Osteoblast (primary cell): ENCODE data around the gene MYH7. TPM values are rescaled to one million over a fixed set of nuclear protein-coding genes. Genes with fewer than 3 reads are reported as not detected.

Experiments used
- DNase-seq: peaks from one replicate; pipeline ENCODE4 v3.0.0; 2011; ENCODE audit warnings: low spot score, mixed read lengths; ENCODE audit not compliant: insufficient read length; ENCODE audit errors: missing footprints
- H2AFZ ChIP-seq: 2 replicates; pipeline ENCODE4 v1.6.0; 2011; ENCODE audit warnings: mild to moderate bottlenecking, low read length
- H3K27ac ChIP-seq: 2 replicates; pipeline ENCODE4 v1.5.1; 2011; ENCODE audit warnings: mild to moderate bottlenecking, low read depth, low read length, moderate library complexity
- H3K27me3 ChIP-seq: 2 replicates; pipeline ENCODE4 v1.6.0; 2012; ENCODE audit warnings: mild to moderate bottlenecking, control low read depth, inconsistent platforms, low read length, moderate library complexity; ENCODE audit not compliant: insufficient read depth
- H3K36me3 ChIP-seq: 2 replicates; pipeline ENCODE4 v1.5.1; 2011; ENCODE audit warnings: mild to moderate bottlenecking, low read length, control low read depth, moderate library complexity; ENCODE audit not compliant: insufficient read depth
- H3K4me1 ChIP-seq: 2 replicates; pipeline ENCODE4 v1.5.1; 2011; ENCODE audit warnings: mild to moderate bottlenecking, low read length, control low read depth, moderate library complexity; ENCODE audit not compliant: insufficient read depth
- H3K4me2 ChIP-seq: 2 replicates; pipeline ENCODE4 v1.6.0; 2011; ENCODE audit warnings: mild to moderate bottlenecking, low read length; ENCODE audit not compliant: insufficient read depth
- H3K4me3 ChIP-seq: fragments of 200-600 bp; sonication (generic); 3 replicates; pipeline ENCODE4 v1.5.1; 2012; ENCODE audit warnings: mild to moderate bottlenecking, low read length, inconsistent platforms; ENCODE audit not compliant: insufficient read depth
- H3K79me2 ChIP-seq: 2 replicates; pipeline ENCODE4 v1.6.0; 2012; ENCODE audit warnings: mild to moderate bottlenecking, low read length, control low read depth, inconsistent platforms; ENCODE audit not compliant: insufficient read depth
- H3K9me3 ChIP-seq: 2 replicates; pipeline ENCODE4 v1.5.1; 2011; ENCODE audit warnings: low read depth, low read length, control low read depth
- H4K20me1 ChIP-seq: 2 replicates; pipeline ENCODE4 v1.6.0; 2012; ENCODE audit warnings: mild to moderate bottlenecking, low read length, control low read depth; ENCODE audit not compliant: insufficient read depth
- total RNA-seq: library from RNA; depleted of rRNA; stranded (reverse); fragments of >200 nt; gene quantifications from 2 replicates; pipeline ENCODE4 v1.2.3, GENCODE V29; 2012
- TF ChIP-seq, protein P1 (sequence below): IDR thresholded peaks from 2 replicates; pipeline ENCODE4 v1.5.1; 2011; ENCODE audit warnings: mild to moderate bottlenecking, low read depth, low read length, moderate library complexity; ENCODE audit errors: extremely low read depth

The MYH7 gene
- total RNA-seq, 1 donor, result not detected

DNA sequence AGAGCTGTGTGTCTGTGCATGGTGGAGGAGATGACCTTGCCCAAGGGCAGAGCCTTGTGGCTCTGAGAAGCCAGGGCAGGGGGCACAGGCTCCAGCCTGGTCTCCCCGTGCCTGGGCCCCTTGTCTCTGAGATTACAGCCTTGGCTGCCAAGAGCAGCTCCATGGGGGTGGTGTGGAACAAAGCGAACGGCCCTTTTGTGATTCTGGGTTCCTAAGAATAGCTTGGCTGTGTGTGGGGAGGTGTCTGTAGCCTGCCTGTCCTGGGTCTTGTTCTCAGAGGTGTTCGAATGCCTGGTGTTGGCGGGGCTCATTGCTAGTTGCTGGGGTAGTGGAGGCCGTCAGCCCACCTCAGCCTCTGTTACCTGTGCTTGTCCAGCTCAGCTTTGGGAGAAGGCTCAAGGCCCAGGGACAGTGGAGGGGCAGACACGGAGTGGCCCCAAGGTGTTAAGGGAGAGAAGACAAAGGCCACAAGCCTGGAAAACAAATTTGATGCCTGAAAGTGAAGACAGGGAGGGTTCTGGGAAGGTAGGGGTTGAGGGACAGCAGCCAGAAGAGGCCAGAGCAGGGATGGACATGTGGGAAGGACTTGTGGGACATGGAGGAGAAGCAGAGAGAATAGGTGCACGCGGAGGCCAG, 7.4 kb upstream of the MYH7 start:
- Histone ChIP-seq H3K27me3 (peaks cover 2% of the 10 kb centered on the region), H3K36me3 (no peaks in the 10 kb centered on the region), H3K4me1 (no peaks in the 10 kb centered on the region), H3K27ac (no peak overlapping the region), H3K4me3 (no peak overlapping the region), H3K79me2 (no peaks in the 10 kb centered on the region), H4K20me1 (no peaks in the 10 kb centered on the region), H3K9me3 (no peaks in the 10 kb centered on the region), H2AFZ (no peak overlapping the region), H3K4me2 (no peak overlapping the region)
- TF ChIP-seq, protein P1, sequence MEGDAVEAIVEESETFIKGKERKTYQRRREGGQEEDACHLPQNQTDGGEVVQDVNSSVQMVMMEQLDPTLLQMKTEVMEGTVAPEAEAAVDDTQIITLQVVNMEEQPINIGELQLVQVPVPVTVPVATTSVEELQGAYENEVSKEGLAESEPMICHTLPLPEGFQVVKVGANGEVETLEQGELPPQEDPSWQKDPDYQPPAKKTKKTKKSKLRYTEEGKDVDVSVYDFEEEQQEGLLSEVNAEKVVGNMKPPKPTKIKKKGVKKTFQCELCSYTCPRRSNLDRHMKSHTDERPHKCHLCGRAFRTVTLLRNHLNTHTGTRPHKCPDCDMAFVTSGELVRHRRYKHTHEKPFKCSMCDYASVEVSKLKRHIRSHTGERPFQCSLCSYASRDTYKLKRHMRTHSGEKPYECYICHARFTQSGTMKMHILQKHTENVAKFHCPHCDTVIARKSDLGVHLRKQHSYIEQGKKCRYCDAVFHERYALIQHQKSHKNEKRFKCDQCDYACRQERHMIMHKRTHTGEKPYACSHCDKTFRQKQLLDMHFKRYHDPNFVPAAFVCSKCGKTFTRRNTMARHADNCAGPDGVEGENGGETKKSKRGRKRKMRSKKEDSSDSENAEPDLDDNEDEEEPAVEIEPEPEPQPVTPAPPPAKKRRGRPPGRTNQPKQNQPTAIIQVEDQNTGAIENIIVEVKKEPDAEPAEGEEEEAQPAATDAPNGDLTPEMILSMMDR, result no peak
- DNase-seq, result no peak

DNA sequence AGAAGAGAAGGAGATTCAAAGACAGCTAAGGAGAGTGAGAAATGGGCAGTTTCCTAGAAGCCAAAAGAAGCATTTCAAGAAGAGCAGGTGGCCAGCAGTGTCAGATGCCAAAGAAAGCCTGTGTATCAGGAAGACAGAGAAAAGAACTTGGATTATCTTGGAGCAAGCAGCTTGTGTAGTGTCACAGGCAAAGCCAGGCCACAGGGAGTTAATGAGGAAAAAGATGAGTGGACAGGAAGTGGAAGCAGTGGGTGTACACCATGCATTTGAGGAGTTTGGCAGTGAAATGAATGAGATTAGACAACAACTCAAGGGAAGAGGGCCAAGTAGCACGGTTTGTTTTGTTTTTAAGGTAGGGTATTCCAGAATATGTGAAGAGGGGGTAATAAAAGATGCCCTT, 5.6 kb upstream of the MYH7 start:
- Histone ChIP-seq H3K27ac (no peak overlapping the region), H4K20me1 (no peaks in the 10 kb centered on the region), H3K4me1 (no peaks in the 10 kb centered on the region), H3K79me2 (no peaks in the 10 kb centered on the region), H3K4me3 (no peak overlapping the region), H3K36me3 (no peaks in the 10 kb centered on the region), H3K4me2 (no peak overlapping the region), H2AFZ (no peak overlapping the region), H3K9me3 (no peaks in the 10 kb centered on the region), H3K27me3 (peaks cover 2% of the 10 kb centered on the region)
- peak; percentile 71 for DNase-seq
- TF ChIP-seq, protein P1, result no peak

- H3K27ac ChIP-seq, result no peak overlapping the region
- DNase-seq, result no peak
Observed at GRCh38 chr14:23439107-23439835, 3.8 kb upstream of the MYH7 start.

More at GRCh38 chr14:23439107-23439835, 3.8 kb upstream of the MYH7 start:
- H3K4me3 ChIP-seq, result no peak overlapping the region
- H3K9me3 ChIP-seq, result no peaks in the 10 kb centered on the region
- TF ChIP-seq, protein P1, result no peak
- no peaks in the 10 kb centered on the region for H3K27me3 ChIP-seq
- no peak overlapping the region for H3K4me2 ChIP-seq
- no peaks in the 10 kb centered on the region for H3K4me1 ChIP-seq
- H3K36me3 ChIP-seq, result no peaks in the 10 kb centered on the region
- no peaks in the 10 kb centered on the region for H4K20me1 ChIP-seq
- no peaks in the 10 kb centered on the region for H3K79me2 ChIP-seq
- H2AFZ ChIP-seq, result no peak overlapping the region
